ENCODE measurements around the gene HIPK3.

HIPK3 gene

DNA sequence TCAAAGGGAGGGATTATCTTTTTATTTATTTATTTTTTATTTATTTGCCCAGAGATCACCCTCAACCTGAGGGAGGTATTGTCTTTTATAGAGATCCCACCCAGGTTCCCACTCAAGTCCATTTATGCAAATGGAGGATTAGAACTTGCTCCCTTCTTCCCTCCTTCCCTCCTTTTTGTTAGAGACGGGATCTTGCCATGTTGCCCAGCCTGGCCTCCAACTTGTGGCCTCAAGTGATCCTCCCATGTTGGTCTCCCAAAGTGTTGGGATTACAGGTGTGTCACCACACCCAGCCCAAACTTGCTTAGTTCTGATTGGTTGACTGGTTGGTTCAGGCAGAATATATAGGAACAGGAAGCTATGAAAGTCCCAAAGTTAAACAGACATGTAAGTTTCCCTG lies 51.9 kb downstream of the HIPK3 start:
- DNase-seq = no peak

DNA sequence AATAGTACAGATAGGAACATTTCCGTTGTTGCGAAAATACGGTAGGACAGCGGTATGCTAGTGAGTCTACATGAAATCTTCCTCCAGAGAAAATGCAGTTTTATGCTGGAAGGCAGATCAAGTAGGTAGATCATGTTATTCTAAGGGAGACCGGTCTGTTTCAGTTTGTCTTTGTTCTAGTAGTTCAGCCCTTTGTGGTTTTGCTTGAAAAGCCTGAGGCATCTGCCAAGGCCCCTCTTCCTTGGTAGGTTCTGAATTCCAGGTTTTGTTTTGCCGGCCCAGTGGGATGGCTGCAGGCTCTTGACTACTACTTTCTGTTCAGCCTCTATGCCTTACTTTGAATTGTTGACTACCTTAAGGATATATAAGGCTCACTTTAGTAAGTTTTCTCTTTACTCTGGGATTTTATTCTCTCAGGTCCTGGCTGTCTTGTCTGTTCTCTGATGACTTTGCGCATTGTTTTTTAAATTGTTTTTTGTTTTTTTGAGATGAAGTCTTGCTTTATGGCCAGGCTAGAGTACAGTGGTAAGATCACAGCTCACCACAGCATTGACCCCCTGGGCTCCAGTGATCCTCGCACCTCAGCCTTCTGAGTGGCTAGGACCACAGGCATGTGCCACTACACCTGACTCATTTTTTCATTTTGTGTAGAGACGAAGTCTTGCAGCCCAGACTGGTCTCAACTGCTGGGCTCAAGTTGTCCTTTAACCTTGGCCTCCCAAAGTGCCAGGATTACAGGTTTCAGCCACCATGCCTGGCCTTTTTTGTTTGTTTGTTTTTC lies 53.7 kb downstream of the HIPK3 start:
- no peak for DNase-seq

DNA sequence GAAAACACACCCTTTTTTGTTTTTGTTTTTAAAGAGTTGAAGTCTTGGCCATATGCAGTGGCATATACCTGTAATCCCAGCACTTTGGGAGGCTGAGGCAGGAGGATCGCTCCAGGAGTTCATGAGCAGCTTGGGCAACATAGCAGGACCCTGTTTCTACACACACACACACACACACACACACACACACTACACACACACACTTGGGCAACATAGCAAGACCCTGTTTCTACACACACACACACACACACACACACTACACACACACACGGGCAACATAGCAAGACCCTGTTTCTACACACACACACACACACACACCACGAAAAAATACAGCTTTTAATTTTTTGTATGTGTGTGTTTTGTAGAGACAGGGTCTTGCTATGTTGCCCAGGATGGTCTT lies 54.5 kb downstream of the HIPK3 start:
- DNase-seq = no peak

DNA sequence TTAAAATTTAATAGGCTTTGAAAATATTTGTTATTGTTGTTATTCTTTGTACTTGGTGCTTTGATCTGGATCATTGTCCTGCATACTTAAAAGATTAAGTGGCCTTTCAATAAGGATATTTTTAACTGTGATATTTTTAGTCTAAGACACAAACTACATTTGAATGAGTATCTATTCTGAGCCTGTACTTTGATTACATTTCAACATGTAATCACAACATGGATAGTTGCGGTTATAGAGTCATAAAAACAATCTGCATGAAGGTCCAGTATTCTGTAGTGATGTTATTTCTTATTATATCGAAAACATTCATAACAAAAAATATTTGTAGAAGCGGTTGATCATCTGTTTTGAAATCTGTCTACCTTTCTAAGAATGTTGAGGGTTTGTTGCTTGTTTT lies 58.6 kb downstream of the HIPK3 start:
- DNase-seq = no peak

- DNase-seq = no peak
Measured at GRCh38 chr11:33317662-33318061, 60.5 kb downstream of the HIPK3 start.

DNA sequence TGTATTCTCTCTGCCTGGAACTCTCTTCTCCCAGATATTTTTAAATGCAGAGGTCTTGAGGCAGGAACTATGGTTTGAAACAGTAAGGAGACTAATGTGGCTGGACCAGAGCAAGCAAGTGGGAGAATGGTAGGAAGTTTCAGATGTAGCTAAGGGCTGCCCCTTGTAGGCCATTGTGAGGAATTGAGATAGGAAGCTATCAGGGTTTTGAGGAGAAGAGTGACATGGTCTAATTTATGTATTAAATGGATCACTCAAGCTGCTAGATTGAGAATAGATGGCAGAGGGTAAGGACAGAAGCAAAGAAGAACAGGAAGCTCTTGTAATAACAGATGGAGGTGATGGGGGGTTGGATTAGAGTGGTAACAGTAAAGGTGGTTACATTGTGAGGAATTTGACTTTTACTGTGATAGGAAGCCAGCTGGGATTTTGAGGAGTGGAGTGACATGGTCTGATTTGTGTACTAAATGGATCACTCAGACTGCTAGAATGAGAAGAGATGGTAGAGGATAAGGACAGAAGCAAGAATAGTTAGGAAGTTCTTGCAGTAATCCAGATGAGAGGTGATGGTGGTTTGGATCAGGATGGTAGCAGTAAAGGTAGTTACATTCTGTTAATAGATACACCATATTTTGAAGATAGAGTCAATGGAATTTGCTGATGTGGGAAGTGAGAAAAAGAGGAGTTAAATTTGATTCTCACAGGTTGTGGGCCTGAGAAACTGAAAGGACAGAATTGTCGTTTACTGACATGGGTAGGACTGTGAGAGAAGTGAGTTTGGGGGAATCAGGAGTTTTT lies 63.0 kb downstream of the HIPK3 start:
- peak; percentile 71 for DNase-seq

- DNase-seq = peak; percentile 84
Measured at GRCh38 chr11:33320814-33321330, 63.7 kb downstream of the HIPK3 start.

GRCh38 chr11:33321422-33321821 lies 64.2 kb downstream of the HIPK3 start:
- DNase-seq = peak; percentile 56

GRCh38 chr11:33323421-33323820 lies 66.2 kb downstream of the HIPK3 start:
- DNase-seq = peak; percentile 26

DNA sequence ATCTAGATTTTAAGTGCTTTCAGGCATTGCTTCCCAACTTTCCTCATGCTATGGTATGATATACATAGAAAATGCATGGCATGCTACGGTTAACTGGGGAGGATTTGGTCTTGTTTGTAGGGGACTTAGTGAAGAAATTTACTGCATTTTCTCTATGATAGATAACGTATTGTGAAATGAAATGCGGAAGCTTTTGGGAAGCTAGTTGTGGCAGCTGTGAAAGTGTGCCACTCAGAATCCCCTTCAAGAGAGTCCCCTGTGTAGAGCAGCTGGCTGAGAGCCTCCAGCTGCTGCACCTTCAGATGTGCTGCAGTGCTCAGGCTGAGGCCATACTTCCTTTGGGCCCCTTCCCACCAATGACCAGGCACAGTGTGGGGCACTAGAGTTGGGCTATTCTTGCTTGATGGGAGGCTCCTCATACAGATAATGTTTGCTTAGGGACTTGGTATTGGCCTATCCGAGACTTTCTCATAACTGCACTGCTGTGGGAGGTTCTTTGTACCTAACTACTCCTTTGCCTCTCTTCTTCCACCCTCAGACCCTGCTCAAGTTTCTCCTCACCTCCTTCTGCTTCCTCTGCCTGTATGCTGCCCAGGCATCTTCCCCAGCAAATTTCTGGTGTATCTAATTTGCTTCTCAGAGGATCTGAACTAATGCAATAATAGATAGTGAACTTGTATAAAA lies 67.3 kb downstream of the HIPK3 start:
- no peak for DNase-seq

DNA sequence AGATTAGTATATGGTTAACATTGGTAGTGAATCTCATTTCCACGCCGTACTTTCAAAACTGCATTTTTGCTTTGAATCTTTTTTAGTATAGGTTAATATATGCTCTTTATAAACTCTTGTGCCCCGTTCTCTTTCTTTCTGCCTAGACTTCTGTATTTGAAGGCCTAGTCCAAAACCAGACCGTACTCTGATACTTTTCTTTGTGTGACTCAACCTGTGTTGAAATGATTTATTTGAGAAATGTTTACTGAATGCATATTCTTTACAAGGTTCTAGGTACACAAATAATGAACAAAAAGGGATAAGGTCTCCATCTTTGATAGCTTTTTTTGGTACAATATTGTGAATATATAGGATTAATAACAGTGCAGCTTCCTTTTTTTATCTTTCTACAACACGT lies 68.3 kb downstream of the HIPK3 start:
- no peak for DNase-seq

GRCh38 chr11:33329705-33330329 lies 72.6 kb downstream of the HIPK3 start:
- DNase-seq = peak; percentile 85

- peak; percentile 36 for DNase-seq
Measured at GRCh38 chr11:33333816-33334215, 76.6 kb downstream of the HIPK3 start.

DNA sequence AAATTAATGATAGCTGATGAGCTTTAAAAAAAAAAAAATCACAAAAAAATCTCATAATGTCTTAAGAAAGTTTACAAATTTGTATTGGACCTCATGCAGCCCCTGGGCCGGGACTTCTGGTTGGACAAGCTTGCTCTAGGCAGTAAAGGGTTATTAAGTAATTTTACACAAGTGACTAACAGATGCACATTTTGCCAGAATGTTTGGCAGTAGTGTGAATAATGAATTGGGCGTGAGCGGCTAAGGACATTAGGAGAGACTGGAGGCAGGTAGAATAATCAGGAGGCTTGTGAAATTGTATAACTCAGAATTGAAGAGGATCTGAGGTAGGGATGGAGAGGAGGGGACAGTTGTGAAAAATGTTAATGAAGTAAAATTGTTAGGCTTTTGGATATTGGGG lies 77.4 kb downstream of the HIPK3 start:
- no peak for DNase-seq

GRCh38 chr11:33339247-33339646 lies 82.1 kb downstream of the HIPK3 start:
- DNase-seq = no peak

GRCh38 chr11:33344611-33345010 lies 87.4 kb downstream of the HIPK3 start:
- DNase-seq = peak; percentile 46

DNA sequence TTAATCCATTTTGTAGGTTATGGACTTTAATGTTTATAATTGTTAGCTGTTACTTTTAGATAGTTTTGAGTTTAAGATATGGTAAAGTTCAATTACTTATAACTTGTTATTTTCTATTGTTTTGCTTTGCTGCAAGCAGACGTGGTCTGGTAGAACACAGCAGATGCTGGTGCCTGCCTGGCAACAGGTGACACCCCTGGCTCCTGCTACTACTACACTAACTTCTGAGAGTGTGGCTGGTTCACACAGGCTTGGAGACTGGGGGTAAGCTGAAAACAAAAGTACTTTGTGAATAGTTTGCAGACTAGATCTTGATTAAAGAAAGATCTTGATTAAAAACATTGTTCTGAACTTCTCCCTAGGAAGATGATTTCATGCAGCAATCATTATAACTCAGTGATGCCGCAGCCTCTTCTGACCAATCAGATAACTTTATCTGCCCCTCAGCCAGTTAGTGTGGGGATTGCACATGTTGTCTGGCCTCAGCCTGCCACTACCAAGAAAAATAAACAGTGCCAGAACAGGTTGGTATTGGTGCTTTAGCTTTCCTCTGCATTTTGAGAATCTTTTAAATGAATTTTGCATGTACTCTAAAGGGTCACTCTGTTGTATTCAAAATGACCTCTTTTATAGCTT lies 90.4 kb downstream of the HIPK3 start:
- peak; percentile 16 for DNase-seq

GRCh38 chr11:33350287-33350686 lies 93.1 kb downstream of the HIPK3 start:
- no peak for DNase-seq

GRCh38 chr11:33358150-33358831 lies 101.1 kb downstream of the HIPK3 start:
- peak; percentile 17 for DNase-seq

- DNase-seq = no peak
Measured at GRCh38 chr11:33360642-33361041, 103.5 kb downstream of the HIPK3 start.

DNA sequence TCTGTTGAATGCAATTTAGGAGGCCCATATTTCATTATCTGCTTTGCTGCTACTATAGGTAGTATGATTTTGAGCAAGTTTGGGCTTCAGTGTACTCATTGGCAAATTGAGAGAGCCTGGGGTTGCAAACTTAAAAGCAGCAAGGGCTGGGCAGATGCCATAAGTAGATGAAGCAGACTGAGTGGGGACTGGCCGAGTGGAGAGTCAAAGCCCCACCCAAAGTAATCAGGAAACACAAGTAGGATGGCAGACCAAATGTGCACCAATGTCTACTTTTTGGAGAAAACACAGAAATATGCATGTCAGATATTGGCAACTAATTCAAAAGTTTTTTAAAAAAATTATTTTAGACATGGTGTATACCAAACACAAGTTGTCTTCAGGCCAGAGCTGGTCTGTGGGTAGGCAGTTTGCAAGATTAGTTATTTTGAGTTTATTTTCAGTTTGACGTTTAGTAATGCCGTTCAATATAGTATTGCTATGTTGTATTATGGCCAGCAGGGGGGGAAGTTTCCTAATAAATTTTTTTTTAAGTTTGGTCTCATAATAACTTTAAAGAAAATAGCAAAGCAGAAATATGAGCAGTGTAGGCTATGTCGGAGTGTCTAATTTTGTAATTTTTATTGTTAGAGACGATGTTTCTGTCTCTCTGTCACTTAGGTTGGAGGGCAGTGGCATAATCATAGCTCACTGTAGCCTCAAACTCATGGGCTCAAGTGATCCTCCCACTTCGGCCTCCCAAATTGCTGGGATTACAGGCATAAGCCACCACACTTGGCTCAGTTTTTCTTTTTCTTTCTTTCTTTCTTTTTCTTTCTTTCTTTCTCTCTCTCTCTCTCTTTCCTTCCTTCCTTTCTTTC lies 105.1 kb downstream of the HIPK3 start:
- peak; percentile 74 for DNase-seq
